ENCODE data around the gene NKAIN1. TPM values are rescaled to one million over a fixed set of nuclear protein-coding genes. Genes with fewer than 3 reads are reported as not detected.
"Not testable (repeated sequence)": the region's sequence is repeated elsewhere in the genome, so short reads cannot be mapped to it uniquely, and the experiment has no call there.

Gene NKAIN1
- total RNA-seq (2014; rRNA removed; shearing (Covaris generic)) (38.4 and 56.7 TPM in 2 replicates), polyA plus RNA-seq (2016; fragmentation: Nextera tagmentation; extraction: Ambion mirVana) (14.7 and 18.1 TPM in 2 replicates)
- long read RNA-seq, partial matches to known transcripts = 0 of 9 reads
- long read RNA-seq, other reads (novel, unspliced or antisense) = 9 of 9 reads

DNA sequence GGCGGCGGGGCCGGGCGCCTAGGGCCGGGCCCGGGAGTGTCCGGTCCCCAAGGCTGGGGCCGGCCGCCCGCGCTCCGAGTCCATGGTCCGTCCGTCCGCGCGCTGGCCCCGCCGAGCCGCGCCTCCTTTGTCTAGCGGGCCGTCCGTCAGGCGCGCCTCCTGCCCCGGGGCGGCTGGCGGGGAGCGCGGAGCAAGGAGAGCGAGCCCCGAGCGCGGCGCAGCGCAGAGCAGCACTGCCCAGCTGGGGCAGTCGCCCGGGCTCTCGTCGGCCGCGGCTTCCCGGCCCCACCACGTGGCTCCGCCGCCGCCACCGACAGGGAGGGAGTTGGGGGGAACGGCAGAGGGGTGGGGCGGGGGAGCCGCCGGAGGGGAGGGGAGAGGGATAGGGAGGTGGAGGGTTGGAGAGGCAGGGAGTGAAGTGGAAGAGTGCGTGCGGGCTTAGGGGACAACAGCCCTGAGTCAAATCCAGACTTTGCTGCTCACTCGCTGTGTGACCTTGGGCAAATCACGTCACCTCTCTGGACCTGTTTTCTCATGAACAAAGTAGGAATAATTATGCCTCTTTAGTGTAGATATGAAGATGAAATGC lies at the start of gene NKAIN1:
Gene NKAIN1 (minus strand): TSS at position 235 of the 589 bp plus-strand sequence. CDS start 340 bp downstream, outside the sequence.
- peaks cover 22% of the 10 kb centered on the region for H3K27me3 Mint-ChIP-seq (ENCODE audit: insufficient read depth, low read depth, poor library complexity)
- peaks cover 4% of the 10 kb centered on the region; the same call in 1 of the 3 replicates for H3K36me3 Mint-ChIP-seq (ENCODE audit: low read depth)
- TF ChIP-seq JUNB (IDR thresholded peaks at IDR 0.05; ENCODE audit: unreplicated experiment) = no peak
- TF ChIP-seq POLR2AphosphoS5 (IDR thresholded peaks at IDR 0.05; ENCODE audit: low read depth) = peak; percentile 37
- peaks cover 3% of the 10 kb centered on the region; the same call in 1 of the 3 replicates for H3K9me3 Mint-ChIP-seq
- Histone ChIP-seq H3K4me1 (ENCODE audit: insufficient read depth) (peaks cover 15% of the 10 kb centered on the region; the same call in 1 of the 2 replicates), H3K4me3 (peak within 1 kb of the TSS; percentile 78), H3K4me2 (peak within 1 kb of the TSS; percentile 91), H4K20me1 (replicated peaks; ENCODE audit: insufficient read depth) (peaks cover 6% of the 10 kb centered on the region; the same call in 1 of the 2 replicates), H3F3A (replicated peaks; ENCODE audit: low read depth) (peaks cover 4% of the 10 kb centered on the region; the same call in 1 of the 2 replicates), H3K9me2 (ENCODE audit: insufficient read depth) (no peaks in the 10 kb centered on the region), H2AFZ (peak within 1 kb of the TSS; percentile 99), H3K36me3 (ENCODE audit: insufficient read depth) (no peaks in the 10 kb centered on the region), H3K27ac (ENCODE audit: low read depth) (no peak within 1 kb of the TSS), H3K79me2 (replicated peaks; ENCODE audit: insufficient read depth) (peaks cover 37% of the 10 kb centered on the region), H3K27me3 (ENCODE audit: insufficient read depth) (peaks cover 26% of the 10 kb centered on the region)
- ATAC-seq (peak; percentile 81), DNase-seq (ENCODE audit: low spot score) (peak; percentile 84)
- H3K27ac Mint-ChIP-seq = no peak within 1 kb of the TSS
- peaks cover 19% of the 10 kb centered on the region for H3K4me1 Mint-ChIP-seq
- H3K4me3 Mint-ChIP-seq = peak within 1 kb of the TSS; percentile 90

DNA sequence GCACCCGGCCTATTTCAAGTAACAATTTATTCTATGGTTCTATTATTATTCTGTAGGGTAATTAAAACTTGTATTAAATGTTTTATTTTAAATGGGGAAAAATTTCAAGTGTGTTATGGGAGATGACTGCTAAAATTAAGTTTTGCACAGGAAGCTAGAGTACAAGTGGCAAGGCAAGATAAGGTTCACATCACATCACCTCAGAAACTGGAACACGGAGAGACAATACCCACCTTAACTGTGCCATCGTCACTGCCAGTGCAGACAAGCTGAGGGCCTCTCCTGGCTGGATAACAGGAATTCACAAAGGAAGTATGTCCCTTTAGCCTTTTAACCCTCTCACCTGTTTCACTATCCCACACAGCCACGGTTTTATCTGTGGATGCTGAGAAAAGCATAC lies 49.3 kb upstream of the NKAIN1 start:
- H3K4me3 ChIP-seq = no peak overlapping the region
- peaks cover 81% of the 10 kb centered on the region for H3K36me3 ChIP-seq (ENCODE audit: insufficient read depth)

DNA sequence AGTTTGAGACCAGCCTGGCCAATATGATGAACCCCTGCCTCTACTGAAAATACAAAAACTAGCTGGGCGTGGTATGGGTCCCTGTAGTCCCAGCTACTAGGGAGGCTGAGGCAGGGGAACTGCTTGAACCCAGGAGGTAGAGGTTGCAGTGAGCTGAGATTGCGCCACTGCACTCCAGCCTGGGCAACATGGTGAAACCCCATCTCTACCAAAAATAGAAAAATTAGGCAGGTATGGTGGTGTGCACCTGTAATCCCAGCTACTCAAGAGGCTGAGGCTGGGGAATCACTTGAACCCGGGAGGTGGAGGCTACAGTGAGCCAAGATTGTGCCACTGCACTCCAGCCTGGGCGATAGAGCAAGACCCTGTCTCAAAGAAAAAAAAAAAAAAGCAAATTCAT lies 48.1 kb upstream of the NKAIN1 start:
- not testable (repeated sequence) for H3K4me1 ChIP-seq (ENCODE audit: insufficient read depth); H3K4me3 Mint-ChIP-seq; H3K27me3 Mint-ChIP-seq (ENCODE audit: insufficient read depth, low read depth, poor library complexity); H3K27me3 ChIP-seq (ENCODE audit: insufficient read depth); H3K9me3 Mint-ChIP-seq; H3K4me1 Mint-ChIP-seq; ATAC-seq; H3K4me3 ChIP-seq; H3K4me2 ChIP-seq; H3K9me2 ChIP-seq (ENCODE audit: insufficient read depth); H2AFZ ChIP-seq; H3K27ac ChIP-seq (ENCODE audit: low read depth); H3K27ac Mint-ChIP-seq
- Histone ChIP-seq H3K36me3 (ENCODE audit: insufficient read depth) (peaks cover 75% of the 10 kb centered on the region), H3F3A (replicated peaks; ENCODE audit: low read depth) (peaks cover 14% of the 10 kb centered on the region; the same call in 1 of the 2 replicates), H3K79me2 (replicated peaks; ENCODE audit: insufficient read depth) (peaks cover 15% of the 10 kb centered on the region; the same call in 1 of the 2 replicates), H4K20me1 (replicated peaks; ENCODE audit: insufficient read depth) (peaks cover 29% of the 10 kb centered on the region)
- H3K36me3 Mint-ChIP-seq (ENCODE audit: low read depth) = peaks cover 76% of the 10 kb centered on the region
- DNase-seq (ENCODE audit: low spot score) = peak; percentile 11

More for the DNA sequence above, 49.3 kb upstream of the NKAIN1 start:
- Histone ChIP-seq H3K4me1 (ENCODE audit: insufficient read depth) (no peaks in the 10 kb centered on the region), H3K9me2 (ENCODE audit: insufficient read depth) (no peaks in the 10 kb centered on the region), H3K27ac (ENCODE audit: low read depth) (no peak overlapping the region), H4K20me1 (replicated peaks; ENCODE audit: insufficient read depth) (peaks cover 26% of the 10 kb centered on the region), H3K27me3 (ENCODE audit: insufficient read depth) (no peaks in the 10 kb centered on the region), H3F3A (replicated peaks; ENCODE audit: low read depth) (peaks cover 16% of the 10 kb centered on the region; the same call in 1 of the 2 replicates), H2AFZ (no peak overlapping the region), H3K4me2 (no peak overlapping the region), H3K79me2 (replicated peaks; ENCODE audit: insufficient read depth) (peaks cover 24% of the 10 kb centered on the region)
- no peak for DNase-seq (ENCODE audit: low spot score)
- H3K9me3 Mint-ChIP-seq = no peaks in the 10 kb centered on the region
- no peak for ATAC-seq
- TF ChIP-seq CREB1 (CRISPR knock-in tag; IDR thresholded peaks at IDR 0.05; ENCODE audit: low read depth) = no peak
- TF ChIP-seq EZH2 (IDR thresholded peaks at IDR 0.05; ENCODE audit: low read depth, unreplicated experiment) = no peak
- no peaks in the 10 kb centered on the region for H3K27me3 Mint-ChIP-seq (ENCODE audit: insufficient read depth, low read depth, poor library complexity)
- H3K27ac Mint-ChIP-seq = no peak overlapping the region
- H3K36me3 Mint-ChIP-seq (ENCODE audit: low read depth) = peaks cover 81% of the 10 kb centered on the region
- no peak overlapping the region for H3K4me3 Mint-ChIP-seq
- no peaks in the 10 kb centered on the region for H3K4me1 Mint-ChIP-seq

DNA sequence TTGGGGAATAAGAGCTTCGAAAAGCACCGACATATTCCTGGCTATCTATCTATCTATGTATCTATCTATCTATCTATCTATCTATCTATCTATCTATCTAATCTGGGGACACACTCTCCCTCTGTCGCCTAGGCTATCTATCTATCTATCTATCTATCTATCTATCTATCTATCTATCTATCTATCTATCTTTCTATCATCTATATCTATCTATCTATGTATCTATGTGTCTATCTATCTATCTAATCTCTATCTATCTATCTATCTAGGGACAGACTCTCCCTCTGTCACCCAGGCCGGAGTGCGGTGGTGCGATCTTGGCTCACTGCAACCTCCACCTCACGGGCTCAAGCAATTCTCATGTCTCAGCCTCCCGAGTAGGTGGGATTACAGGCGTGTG lies 42.7 kb upstream of the NKAIN1 start:
- H3K27ac ChIP-seq (ENCODE audit: low read depth); ATAC-seq; H3K27me3 ChIP-seq (ENCODE audit: insufficient read depth); DNase-seq (ENCODE audit: low spot score); H3K9me2 ChIP-seq (ENCODE audit: insufficient read depth); H3F3A ChIP-seq (replicated peaks; ENCODE audit: low read depth); H3K4me2 ChIP-seq; H3K9me3 Mint-ChIP-seq; H3K27me3 Mint-ChIP-seq (ENCODE audit: insufficient read depth, low read depth, poor library complexity); H3K27ac Mint-ChIP-seq; H3K4me1 Mint-ChIP-seq; H2AFZ ChIP-seq; H3K4me1 ChIP-seq (ENCODE audit: insufficient read depth); H3K79me2 ChIP-seq (replicated peaks; ENCODE audit: insufficient read depth); H3K4me3 ChIP-seq; H3K4me3 Mint-ChIP-seq: not testable (repeated sequence)
- H4K20me1 ChIP-seq (replicated peaks; ENCODE audit: insufficient read depth) = peaks cover 36% of the 10 kb centered on the region
- peaks cover 66% of the 10 kb centered on the region for H3K36me3 ChIP-seq (ENCODE audit: insufficient read depth)
- H3K36me3 Mint-ChIP-seq (ENCODE audit: low read depth) = peaks cover 66% of the 10 kb centered on the region

Data from GM23338 (cell line).